NK-92 (cell line): ENCODE results near the gene PITPNM3.

Experiments used
- DNase-seq: peaks from one replicate; lab custom pipeline; 2025; ENCODE audit not compliant: unreplicated experiment; lab: John Stamatoyannopoulos, UW

The PITPNM3 gene

DNA sequence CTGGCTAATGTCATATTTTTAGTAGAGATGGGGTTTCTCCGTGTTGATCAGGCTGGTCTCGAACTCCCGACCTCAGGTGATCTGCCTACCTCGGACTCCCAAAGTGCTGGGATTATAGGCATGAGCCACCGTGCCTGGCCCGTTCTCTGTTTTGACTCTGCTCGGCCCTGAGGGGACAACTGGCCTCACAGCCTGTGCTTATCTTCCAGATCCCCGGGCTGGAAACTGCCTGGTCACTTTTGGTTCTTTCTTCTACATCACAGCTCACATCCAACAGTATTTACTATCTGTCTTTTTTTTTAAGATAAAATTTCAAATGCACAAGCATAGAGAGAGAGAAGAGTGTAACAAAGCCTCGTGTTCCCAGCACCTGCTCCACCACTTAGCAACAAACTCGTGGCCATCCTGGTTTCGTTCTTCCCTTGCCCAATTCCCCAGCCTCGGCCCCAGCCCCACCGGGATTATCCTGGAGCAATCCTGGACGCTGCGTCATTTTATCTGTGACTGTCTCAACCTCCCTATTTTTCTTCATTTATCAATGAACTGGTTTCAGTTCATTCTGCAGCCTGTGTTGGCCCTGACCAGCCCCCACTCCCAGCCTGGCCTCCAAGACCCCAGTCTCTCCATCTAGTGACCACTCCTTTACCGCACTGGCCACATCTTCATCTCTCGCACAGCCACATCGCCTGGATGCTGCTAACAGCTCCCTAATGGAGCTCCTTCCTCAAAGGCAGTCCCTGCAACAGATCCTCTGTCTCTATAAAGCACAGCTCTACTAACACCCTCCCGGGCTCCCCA lies 91.0 kb downstream of the PITPNM3 start:
- no peak for DNase-seq

DNA sequence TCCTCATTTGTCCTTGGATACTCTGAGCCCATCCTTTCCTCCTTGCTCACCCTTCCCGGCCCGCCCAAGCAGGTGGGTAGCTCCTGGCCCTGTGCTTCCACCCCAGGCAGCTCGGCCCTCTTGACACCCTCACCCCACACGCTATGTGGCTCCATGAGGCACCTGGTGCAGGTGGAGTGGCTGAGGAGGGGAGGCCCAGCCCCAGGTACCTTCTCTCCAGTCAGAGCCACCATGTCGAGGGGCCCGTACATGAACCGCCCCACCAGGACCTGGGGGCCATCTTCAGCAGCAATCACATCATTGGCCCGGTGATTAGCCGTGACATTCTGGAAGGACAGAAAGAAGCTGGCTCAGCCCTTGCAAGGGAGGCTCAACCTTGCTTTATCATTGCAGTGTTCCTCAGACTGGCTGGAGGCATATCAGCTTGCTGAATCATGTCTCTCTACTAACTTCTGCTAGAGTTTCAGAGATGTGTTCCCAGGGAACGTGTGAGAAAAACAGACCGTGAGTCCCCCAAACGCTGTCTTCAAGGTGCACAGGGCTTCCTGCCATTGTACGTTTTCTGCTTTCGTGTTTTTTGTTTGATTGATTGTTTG lies 91.8 kb downstream of the PITPNM3 start:
- no peak for DNase-seq

DNA sequence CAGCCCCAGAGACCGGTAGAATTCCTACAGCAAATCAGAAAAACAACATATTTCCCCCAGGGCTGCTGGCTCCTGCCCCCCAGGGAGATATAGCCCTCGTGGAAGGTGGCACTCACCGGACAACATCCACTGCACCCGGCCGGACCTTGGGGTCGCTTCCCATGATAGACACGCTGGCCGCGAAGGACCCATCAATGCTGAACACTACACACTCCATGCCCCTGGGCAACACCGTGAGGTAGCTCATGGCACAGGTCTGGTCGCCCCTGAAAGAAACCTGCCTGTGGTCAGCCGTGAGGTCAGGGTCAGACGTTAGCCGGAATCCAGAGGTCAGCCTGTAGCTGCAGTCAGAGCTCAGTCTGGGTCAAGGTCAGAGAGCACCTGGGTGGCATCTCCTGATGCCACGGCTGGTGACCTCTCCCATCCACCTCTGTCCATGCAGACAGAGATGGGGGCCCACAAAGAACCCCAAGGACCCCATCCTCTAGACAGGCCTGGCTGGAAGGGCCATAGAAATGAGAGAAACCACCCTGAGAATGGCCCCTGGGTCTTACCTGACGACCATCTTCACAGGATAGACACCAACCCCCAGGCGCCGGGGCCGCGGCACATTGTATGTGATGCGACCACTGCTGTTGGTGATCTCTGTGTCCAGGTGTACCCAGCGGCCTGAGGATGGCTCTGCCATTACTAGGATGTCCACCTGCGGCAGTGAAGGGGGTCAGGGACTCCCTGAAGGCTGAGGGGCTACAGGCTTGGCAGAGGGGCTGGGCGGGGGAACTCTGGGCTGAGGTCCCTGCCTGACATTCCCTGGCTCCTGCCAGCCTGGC lies 92.5 kb downstream of the PITPNM3 start:
- no peak for DNase-seq

DNA sequence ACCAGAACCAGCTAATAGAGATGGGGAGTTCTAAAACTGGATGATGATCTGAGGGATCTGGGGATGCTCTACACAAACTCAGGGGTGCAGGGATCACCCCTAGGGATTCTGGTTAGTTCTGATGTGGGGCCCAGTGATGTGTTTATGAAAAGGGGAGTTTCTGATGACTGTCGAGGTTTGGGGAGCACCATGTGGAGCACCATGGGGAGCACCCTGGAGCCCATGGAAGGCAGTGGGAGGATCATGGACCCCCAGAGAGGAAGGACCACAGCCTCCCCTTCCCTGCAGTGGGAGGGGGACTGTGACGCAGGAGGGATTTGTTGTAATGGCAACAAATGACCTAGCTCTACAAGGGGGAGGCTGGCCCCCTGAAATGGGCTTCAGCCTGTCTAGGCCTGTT lies 93.7 kb downstream of the PITPNM3 start:
- no peak for DNase-seq

DNA sequence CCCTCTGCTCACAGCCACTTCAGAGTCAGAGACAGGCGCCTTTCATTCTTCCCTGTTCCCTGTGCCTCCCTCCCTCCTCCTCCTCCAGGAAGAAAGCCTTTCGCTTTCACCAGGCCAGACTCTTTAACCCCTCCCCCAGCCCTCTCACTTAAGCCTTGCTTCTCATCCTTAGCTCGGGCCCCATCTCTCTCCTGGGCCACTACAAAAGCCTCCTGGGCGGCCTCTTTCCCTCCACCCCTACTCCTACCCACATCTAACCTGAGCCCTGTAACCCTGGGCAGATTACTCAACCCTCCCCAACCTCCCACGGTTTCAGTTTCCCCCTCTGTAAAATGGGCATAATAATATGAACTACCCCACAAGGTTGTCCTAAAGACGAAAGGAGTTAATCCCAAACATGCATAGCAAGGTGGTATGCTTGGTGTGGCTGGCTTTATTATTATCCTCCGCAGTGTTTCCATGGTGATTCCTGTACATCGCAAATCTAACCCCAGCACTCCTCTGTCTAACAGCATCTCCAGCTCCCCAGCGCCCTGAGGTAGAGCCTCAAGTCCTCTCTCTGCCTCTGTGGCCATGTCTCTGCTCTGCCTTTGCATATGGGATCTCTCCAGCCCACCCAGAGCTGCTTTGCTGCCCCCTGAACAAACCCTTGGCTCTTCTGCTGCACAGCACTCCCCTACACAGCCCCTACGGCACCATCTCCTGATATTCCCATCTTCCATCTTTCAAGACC lies 94.4 kb downstream of the PITPNM3 start:
- DNase-seq = no peak

DNA sequence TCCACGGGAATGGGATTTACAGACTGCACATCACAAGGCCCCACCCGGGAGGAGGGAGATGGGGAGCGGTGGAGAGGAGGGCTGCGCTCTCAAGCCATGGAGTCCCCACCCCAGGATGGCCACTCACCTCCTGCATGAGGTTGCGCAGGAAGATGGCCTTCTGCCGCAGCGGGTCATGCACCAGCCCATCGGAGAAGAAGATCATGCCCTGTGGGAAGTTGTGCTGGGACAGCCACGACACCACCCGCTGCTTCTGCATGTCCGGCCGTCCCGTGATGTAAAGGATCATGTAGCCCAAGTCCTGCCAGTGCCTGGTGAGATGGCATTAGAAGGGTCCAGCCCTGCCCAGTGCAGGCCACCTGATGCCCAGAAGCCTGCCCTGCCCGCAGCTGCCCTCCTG lies 95.1 kb downstream of the PITPNM3 start:
- DNase-seq = no peak

DNA sequence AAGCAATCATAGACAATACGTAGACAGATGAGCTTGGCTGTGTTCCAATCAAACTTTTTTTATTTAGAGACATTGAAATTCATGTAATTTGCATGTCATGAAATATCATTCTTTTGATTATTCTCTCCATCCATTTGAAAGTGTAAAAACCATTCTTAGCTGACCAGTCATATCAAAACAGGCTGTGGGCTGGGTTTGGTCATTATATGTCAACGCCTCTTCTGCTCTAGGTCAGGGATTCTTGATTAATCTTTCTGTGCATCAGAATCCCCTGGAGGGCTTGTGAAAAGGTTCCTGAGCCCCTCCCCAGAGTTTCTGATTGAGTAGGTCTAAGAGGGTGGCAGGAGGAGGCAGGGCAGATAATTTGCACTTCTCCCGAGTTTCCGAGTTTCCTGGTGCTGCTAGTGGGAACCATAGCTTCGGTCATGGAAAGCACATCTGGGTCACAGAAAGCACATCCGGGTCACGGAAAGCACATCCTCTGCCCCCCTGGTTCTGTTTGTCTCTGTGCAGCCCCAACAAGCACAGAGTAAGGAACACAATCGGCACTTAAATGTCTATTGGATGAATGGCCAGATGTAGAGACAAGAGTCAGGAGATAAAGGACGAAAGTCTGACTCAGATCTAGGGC lies 95.7 kb downstream of the PITPNM3 start:
- no peak for DNase-seq

DNA sequence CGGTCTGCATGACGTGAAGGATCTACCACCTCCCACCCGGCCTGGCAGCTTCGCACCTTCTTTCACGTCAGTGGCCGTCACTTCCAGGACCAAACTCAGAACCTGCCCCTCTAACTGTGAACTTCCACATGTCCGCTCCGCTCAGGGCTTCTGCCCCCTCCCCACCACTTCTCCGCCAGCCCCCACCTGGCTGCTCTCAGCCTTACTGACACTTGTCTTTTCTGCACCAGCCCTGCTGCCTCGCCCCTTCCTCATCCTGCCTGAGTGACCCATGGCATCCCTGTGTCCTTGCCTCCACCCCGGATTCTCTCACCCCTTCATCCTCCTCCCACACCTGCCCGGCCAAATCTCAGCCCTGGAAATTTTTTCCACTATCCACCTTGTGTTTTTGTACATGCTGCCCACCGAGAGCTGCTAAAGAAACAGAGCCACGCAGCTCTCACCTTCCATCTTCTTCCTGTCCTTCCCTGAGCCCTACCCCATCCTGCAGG lies 97.8 kb downstream of the PITPNM3 start:
- no peak for DNase-seq

DNA sequence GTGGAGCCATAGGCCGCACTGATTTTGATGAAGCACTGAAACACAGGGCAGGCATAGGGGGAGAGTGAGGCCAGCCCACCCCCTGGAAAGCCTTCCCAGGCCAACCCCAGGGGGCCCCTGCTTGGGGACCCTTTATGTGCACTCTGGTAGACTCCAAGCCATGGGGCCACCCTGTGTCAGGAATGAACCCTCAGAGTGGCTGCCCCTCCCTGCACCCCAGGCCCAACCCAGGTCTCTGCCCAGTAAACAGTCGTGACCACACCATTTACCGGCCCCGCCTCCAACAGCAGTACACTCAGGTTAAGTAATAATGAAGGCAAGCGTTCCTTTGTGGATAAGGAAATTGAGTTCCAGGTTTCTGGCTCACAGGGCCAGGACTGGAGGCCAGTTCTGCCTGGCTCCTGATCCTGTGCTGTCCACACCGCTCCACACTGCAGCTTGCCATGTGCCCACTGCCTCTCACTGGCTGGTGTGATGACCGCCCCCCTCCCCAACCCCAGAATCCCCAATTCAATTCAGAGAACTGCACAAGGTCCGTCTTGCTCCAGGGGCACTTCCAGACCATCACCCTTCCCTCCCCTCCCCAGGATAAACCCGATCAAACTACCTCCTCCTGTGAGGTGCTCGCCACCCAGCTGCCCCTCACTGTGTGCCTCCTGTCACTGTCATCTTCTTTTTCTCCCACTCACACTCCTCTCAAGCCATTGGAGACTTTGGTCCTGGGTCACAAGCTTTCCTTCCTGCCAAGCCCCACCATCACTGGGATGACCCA lies 98.5 kb downstream of the PITPNM3 start:
- DNase-seq = no peak

DNA sequence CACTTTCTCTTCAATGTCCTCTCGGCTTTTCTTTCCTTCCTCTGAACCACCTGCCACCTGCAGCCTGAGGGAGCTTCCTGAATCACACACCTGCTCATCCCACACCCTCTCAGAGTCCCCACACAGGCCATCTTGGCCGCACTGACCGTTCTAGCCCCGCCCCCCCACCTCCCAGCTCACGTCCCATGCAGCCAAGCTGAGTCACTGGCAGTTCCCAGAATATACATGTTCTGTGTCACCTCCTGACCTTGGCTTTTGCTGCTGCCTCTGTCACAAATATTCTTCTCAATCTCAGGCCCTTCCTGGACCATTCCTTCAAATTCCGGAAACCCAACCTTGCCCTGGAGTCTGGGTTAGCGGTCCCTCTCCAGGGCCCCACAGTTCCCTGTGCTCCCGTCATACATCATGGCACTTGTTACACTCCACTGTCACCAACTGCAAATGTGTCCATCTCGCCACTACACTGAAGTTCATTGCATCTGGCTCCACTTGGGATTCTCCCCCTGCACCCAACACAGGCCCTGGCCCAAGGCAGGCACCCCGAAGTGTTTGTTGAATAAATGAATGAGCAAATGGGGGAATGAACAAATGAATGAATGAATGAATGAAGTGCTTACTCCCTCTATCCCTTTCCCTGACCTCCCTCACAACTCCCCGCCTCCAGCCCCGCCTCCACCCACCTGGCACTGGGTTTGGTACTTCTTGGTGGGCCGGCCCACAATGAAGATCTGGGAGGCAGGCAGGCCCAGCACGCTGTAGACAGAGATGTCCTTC lies 99.3 kb downstream of the PITPNM3 start:
- no peak for DNase-seq

DNA sequence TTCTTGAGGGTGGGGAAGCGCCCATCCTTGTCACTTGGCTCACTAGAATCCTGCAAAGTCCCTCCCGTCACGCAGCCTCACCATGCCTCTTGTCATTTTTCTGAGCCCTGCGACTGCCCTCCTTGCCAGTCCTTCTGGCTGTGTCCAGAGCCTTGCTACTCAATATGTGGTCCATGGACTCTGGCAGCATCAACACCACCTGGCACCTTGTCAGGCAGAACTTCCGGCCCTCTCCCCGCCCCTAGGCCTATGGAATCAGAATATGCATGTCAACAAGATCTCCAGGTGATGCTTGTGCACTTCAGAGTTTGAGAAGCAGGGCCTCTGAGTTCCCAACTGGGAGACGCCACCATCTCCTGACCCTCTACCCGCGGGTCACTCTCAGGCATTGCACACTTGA lies 100.0 kb downstream of the PITPNM3 start:
- DNase-seq = no peak

DNA sequence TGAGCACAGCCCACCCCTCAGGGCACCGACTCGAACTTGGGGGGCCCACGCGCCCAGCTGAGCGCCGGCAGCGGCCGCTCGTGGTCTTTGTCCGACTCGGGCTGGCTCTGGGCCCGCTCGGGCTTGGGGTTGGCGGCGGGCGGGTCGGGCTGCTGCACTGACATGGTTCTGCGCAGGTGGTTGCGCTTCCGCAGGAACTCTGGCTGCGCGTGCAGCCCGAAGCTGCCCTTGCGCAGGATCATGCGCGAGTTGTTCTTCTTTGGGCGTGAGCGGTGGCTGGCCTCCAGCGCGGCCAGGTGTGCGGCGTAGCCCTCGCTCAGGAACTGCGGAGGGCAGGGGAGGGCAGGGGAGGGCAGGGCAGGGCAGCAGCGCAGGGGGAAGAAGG lies 101.0 kb downstream of the PITPNM3 start:
- no peak for DNase-seq

DNA sequence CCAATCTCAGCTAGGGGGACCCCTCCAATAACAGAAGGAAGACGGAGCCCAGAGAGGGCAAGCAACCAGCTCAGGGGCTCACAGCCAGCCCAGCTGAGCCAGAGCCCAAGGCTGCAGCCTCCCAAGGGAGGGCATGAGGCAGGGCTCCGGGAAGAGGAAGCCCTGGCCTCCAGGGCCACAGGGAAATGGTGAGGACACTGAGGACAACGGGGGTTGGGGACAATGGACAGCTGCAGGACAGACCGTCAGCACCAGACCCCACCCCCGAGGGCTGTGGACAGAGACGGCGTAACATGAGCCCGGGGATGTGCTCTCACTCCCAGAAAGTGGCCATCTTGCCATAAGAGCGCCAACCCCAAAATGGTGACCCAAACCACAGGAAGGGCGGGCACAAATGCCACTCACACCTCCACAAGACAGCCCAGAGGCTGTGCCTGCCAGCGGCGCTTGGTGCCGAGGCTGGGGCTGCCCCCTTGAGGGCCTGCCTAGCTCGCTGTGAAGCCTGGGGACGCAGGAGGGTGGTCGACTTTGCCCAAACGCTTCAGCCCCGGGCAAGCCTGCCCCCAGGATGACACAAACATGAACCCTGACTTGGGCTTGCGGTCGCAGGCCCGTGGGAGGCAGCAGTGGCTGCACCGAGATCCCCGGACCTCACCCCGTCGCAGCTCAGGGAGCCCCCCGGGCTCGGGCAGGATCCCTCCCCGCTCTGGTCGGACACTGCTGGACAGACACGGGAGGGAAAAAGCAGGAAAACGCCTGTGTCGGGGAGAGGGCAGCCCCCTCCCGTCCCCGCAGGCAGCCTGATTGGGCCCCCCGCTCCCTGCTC lies 101.6 kb downstream of the PITPNM3 start:
- no peak for DNase-seq

DNA sequence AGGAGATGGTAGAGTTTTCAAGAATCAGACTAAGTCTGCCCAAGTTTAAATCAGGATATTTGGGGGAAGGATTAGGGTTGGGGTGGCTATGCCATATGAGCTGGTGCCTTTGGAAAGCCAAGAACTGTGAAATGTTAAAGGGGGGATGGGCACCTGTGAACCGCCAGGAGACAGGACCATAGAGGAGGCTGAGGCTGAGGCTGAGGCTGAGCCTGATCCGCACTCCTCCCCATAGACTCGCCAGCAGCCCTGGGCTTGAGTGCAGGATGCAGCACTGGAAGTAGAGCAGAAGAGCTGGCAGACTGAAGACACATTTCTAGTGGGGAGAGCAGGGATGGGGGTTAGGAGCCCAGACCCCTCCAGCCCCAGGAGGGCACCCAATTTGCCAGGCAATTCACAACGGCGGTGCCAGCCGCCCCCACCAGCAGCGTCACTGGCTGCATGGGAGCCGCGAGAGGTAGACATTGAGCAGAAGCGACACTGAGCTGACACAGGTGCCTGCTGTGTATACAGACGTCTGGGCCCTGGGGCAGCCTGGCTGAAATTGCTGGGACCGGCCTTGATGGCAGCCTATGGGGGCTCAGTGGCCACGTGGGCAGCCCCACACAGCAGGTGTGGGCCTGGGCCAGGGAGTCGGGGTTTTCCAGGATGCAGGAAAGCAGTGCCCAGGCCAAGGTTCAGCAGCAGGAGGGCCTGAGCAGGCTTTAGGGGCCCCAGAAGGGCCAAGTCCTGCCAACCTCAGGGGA lies 102.9 kb downstream of the PITPNM3 start:
- no peak for DNase-seq

DNA sequence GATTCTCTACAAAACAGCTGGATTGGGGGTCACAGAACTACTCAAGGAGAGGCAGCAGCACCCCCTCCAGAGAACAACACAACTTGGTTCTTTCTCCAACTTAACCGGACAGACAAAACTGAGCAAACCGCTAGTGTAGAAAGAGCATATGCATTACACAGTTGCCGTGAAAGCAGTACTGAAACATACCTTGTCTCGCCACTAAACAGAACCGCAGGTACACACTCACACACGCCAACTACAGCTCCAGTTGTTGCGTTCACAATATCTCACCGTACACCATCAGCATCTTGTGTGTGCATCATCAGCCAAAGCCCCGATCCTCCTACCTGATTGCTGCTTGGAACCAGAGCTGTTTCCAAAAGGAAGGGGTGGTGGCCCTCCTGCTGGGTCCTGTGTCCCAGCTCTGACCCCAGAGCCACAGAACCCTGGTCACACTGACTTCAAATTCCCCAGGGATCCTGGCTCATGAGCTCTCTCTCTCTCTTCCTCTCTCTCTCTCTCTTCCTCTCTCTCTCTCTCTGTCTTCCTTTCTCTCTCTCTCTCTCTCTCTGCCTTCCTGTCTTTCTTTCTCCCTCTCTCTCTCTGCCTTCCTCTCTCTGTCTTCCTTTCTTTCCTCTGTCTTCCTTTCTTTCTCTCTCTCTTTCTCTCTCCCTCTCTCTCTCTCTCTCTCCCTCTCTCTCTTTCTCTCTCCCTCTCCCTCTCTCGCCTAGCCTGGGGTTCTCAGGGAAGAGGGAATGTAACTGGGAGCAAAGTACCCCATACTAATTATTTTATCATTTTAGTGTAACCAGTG lies 103.7 kb downstream of the PITPNM3 start:
- no peak for DNase-seq

DNA sequence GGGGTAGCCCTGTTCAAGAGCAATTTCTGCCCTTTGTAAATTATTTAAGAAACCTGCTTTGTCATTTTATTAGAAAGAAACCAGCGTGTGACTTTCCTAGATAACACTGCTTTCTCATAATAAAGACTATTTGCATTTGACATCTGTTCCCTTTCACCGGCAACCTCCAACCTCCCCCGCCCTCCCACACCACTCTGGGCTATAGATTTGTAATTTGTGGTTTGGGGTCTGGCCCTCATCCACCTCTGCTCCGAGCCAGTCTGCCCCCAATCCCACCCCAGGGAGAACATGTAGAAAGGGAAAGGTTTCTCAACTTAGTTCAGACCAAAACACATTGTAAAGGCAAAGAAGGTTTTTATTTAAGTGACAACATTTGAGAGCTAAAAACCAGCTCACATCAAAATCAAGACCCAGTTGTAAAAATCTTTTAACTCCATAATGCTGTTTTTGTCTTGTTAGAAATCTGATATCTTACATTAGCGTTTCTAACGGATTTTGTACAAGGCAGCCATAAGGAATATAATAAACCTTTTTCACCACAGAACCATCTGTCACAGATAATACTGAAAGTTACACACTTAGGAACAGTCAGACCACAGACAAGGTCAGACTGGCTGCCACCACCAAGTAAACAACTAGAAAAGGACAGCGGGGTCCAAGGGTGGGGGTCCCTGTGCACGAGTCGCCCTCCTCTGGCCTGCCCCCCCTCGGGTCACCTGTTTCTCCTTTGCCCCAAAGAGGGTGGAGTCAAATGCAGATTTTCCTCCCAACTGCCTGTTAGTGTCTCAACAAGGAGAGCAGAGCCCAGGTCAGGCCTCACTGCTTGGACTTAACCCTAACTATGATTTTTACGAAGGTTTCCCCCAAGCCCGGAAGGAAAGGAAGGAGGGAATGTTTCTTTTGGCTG lies 105.2 kb downstream of the PITPNM3 start:
- DNase-seq = no peak
